Activated CD4-positive, alpha-beta T cell treated with anti-CD3 and anti-CD28 coated beads, Interleukin-2, amount 10 ng/mL, durations not matched to agents 7 days and 5 days (primary cell): ENCODE measurements around the gene ADIPOR1. TPM values are rescaled to one million over a fixed set of nuclear protein-coding genes. Genes with fewer than 3 reads are reported as not detected.
A peak's percentile ranks its signal among the peaks of the same experiment; 100 is the strongest.

ENCODE experiments used
- CTCF ChIA-PET: fragments of 350-600 bp; sonication (Branson Sonifier 250); formaldehyde crosslinking; loops from one replicate; lab custom pipeline; 2021; ENCODE audit warnings: antibody characterized with exemption; lab: Charles Lee
- POLR2A ChIA-PET: fragments of 350-600 bp; sonication (Branson Sonifier 250); formaldehyde crosslinking; loops from one replicate; lab custom pipeline; 2021; ENCODE audit warnings: antibody characterized with exemption; lab: Charles Lee
- DNase-seq: peaks from one replicate; pipeline ENCODE4 v3.0.0-alpha.2; 2020
- H3K27ac Mint-ChIP-seq: one replicate; pipeline ENCODE4 v1.8.0; 2021; ENCODE audit warnings: mild to moderate bottlenecking, moderate library complexity, mixed read lengths
- H3K27me3 Mint-ChIP-seq: one replicate; pipeline ENCODE4 v1.8.0; 2021; ENCODE audit warnings: mixed read lengths
- H3K36me3 Mint-ChIP-seq: one replicate; pipeline ENCODE4 v1.8.0; 2021; ENCODE audit warnings: low read depth, mixed read lengths
- H3K4me1 Mint-ChIP-seq: one replicate; pipeline ENCODE4 v1.8.0; 2021; ENCODE audit warnings: mixed read lengths
- H3K4me3 Mint-ChIP-seq: one replicate; pipeline ENCODE4 v1.8.0; 2021; ENCODE audit warnings: mild to moderate bottlenecking, moderate library complexity, mixed read lengths
- H3K9me3 Mint-ChIP-seq: one replicate; pipeline ENCODE4 v1.8.0; 2021; ENCODE audit warnings: mixed read lengths
- total RNA-seq, 2 experiments: library from RNA; stranded (reverse); gene quantifications; one replicate each; pipeline ENCODE4 v1.2.3, GENCODE V29; 2021

Gene ADIPOR1
- total RNA-seq, 2 experiments from 2014 or later: 58.0 to 71.2 TPM

DNA sequence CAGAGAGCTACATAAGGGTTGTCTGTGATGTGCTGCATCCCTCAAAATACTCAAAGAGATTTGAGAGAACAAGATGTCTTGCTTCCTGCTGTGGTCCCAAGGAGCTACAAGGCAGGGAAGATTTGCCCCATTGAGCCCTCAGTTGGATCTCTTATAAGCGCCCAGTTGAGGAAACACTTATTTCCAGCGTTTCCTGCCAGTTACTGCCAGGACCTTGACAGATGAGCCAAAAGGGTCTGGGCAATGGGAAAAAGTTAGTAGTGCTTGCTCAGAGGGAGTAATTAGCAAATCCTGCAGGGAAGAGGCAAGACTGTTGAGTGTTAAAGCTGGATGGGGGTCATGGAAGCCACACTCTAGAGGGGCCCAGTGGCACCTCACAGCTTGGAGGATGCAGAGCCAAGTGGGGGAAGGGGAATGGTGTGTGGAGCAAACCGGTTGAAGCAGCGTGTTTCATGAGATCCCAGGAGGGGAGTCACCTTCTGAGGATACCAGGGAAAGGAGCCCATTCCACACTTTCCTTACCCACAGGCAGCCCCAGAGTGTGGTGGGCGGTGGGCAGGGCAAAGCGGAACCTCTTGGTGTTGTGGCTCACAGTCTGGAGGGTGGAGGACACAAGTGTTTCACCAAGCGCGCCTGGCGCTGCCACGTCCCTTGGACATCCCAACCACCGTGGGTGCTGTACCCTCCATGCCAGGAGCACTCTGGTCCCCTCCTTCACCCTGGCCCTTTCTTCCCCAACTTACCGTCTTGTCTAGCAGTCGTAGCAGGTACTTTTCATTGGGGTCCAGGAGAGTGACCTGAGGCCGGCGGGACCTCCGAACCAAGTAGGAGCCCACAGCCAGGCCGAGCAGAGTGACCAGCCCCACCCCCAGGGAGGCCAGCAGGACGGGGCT, 8.1 kb upstream of the ADIPOR1 start:
- peaks cover 6% of the 10 kb centered on the region for H3K36me3 Mint-ChIP-seq
- peak overlapping the region; percentile 81 for H3K27ac Mint-ChIP-seq
- no peaks in the 10 kb centered on the region for H3K9me3 Mint-ChIP-seq
- H3K4me1 Mint-ChIP-seq: peaks cover 36% of the 10 kb centered on the region
- CTCF ChIA-PET: interaction anchor here (0.9 kb wide), 1 partner anchor 16 kb away, joined by 4 read pairs; no protein-coding TSS in a partner anchor
- peak overlapping the region; percentile 75 for H3K4me3 Mint-ChIP-seq
- DNase-seq: no peak
- POLR2A ChIA-PET: no interaction called here
- no peaks in the 10 kb centered on the region for H3K27me3 Mint-ChIP-seq

DNA sequence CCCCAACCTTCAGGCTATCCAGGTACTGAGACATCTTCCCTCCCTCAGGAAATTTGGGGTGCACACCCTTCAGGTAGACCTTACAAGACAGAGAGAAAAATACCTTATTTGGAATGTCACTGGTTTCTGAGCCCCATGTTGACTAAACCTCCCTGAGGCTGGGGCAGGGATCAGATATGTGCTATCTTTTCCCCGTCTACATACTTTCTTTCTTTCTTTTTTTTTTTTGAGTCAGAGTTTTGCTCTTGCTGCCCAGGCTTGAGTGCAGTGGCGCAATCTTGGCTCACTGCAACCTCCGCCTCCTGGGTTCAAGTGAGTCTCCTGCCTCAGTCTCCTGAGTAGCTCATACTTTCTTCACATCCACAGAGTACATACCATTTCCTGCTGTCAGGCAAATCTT, 7.3 kb upstream of the ADIPOR1 start:
- H3K9me3 Mint-ChIP-seq: no peaks in the 10 kb centered on the region
- no peak for DNase-seq
- peaks cover 6% of the 10 kb centered on the region for H3K36me3 Mint-ChIP-seq
- H3K4me3 Mint-ChIP-seq: peak overlapping the region; percentile 75
- no peak overlapping the region for H3K27ac Mint-ChIP-seq
- peaks cover 36% of the 10 kb centered on the region for H3K4me1 Mint-ChIP-seq
- CTCF ChIA-PET: interaction anchor here (1.0 kb wide), 2 partner anchors 11 to 13 kb away, joined by 3 read pairs; no protein-coding TSS in a partner anchor
- H3K27me3 Mint-ChIP-seq: no peaks in the 10 kb centered on the region
- POLR2A ChIA-PET: no interaction called here

DNA sequence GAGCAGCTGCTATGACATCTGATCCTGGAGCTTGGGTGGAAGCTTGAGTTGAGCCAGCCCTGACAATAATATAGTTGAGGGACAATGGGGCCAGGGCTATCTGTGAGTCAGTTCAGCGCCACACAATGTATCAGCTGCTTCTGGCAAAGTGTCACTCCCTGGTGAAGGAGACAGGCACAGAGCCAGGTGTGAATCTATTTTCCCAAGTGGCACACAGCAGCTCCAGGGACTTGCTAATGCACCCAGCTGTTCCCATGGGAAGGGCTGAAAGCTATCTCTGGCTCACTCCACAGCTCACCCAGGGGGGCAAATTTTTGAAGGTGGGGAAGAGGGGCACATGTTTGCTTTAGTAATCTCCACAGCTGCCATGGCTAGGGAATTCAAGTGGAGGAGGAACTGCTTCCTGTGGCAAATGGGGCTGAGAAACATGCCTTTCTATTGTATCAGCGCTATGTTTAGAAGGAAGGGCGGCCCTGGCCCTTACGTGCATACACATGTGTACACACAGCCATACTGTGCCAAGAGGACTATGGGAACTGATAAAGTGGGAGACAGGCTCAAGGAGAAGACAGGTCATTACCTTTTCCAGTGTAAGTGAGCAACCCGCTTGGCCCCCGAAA, 6.8 kb upstream of the ADIPOR1 start:
- Mint-ChIP-seq H3K27ac (peak overlapping the region; percentile 33), H3K27me3 (no peaks in the 10 kb centered on the region), H3K4me1 (peaks cover 36% of the 10 kb centered on the region), H3K9me3 (no peaks in the 10 kb centered on the region), H3K36me3 (peaks cover 6% of the 10 kb centered on the region), H3K4me3 (no peak overlapping the region)
- POLR2A ChIA-PET: no interaction called here
- no peak for DNase-seq
- CTCF ChIA-PET: interaction anchor here (1.0 kb wide), 2 partner anchors 10 to 13 kb away, joined by 3 read pairs; no protein-coding TSS in a partner anchor

DNA sequence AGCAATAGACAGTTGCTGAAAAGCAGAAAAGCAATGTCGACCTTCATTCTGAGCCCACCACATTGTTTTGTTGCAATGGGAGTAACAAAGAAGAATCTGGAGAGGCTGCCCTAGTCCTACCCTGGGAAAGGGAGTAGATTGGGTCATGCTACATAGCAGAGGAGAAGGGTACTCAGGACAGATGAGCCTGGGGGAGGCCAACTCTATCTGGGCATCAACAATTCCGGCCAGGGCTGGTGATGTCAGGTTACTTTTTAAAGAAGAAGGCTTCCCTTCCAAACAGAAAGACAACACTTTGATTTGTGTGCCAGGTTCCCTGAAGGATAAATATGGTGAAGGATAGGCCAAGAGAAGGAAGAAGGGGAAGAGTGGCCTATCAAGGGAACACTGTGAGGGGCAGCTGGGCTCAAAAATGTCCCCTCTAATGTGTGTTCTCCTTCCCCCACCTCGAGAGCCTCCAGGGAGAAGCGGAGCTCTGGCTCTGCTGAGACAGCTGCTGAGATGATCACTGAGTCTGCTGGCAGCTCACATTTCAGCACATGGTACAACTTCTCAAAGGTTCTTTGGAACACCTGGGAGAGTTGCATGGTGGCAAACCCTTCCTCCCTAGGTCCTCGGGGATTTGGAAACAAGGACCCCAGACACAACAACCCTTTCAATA, 3.2 kb upstream of the ADIPOR1 start:
- CTCF ChIA-PET: no interaction called here
- Mint-ChIP-seq H3K4me1 (peaks cover 34% of the 10 kb centered on the region), H3K4me3 (no peak overlapping the region), H3K27me3 (no peaks in the 10 kb centered on the region), H3K36me3 (peaks cover 7% of the 10 kb centered on the region), H3K9me3 (no peaks in the 10 kb centered on the region), H3K27ac (no peak overlapping the region)
- POLR2A ChIA-PET: no interaction called here
- DNase-seq: no peak

DNA sequence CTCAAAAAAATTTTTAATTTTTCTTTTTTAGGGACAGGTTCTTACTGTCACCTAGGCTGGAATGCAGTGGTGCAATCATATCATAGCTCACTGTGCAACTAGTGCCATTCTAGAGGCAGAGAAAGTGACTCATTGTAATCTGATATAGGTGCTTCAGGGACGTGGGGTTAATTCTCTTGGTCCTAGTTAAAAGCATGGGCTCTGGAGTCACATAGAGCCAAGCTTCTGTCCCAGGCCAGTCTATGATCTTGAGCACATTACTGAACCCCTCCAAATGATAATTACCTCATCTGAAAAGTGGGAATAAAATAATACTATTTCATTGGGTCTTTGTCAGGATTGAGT, 1.1 kb upstream of the ADIPOR1 start:
- no peak overlapping the region for H3K27ac Mint-ChIP-seq
- H3K9me3 Mint-ChIP-seq: no peaks in the 10 kb centered on the region
- peaks cover 40% of the 10 kb centered on the region for H3K4me1 Mint-ChIP-seq
- no peak overlapping the region for H3K4me3 Mint-ChIP-seq
- no peaks in the 10 kb centered on the region for H3K27me3 Mint-ChIP-seq
- H3K36me3 Mint-ChIP-seq: peaks cover 6% of the 10 kb centered on the region
- ChIA-PET POLR2A (no interaction called here), CTCF (interaction anchor here (0.8 to 1.7 kb wide), 4 partner anchors 9 to 273 kb away, joined by 3 to 6 read pairs (median 4); no protein-coding TSS in a partner anchor)
- no peak for DNase-seq

DNA sequence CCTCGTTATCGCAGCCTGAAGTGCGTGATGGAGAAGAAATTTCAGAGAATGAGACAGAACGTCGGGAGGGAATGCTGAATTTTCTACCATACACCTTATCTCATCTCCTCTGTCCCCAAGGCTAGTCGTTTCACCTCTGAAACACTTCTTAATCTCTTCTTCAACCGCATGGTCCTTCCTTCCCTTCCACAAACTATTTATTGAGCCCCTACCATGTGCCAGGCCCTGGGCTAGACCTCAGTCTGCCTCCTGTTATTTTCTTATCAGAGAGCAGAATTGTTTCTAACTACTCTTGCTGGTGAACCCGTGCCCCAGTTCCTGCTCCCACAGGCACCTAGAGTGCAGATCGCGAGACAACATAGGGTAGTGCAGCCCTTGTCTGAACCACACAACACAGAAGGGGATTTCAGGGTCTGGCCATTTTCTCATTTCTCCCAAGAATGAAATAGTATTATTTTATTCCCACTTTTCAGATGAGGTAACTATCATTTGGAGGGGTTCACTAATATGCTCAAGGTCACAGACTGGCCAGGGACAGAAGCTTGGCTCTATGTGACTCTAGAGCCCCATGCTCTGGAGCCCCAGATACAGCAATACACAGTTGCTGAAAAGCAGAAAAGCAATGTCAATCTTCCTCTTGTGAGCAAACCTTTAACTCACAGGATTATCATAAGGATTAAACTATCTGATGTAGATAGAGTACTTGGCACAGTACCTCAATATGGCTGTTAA, 598 bp upstream of the ADIPOR1 start:
- peaks cover 44% of the 10 kb centered on the region for H3K4me1 Mint-ChIP-seq
- peak overlapping the region; percentile 85 for H3K27ac Mint-ChIP-seq
- peak overlapping the region; percentile 80 for H3K4me3 Mint-ChIP-seq
- H3K36me3 Mint-ChIP-seq: peaks cover 7% of the 10 kb centered on the region
- H3K9me3 Mint-ChIP-seq: no peaks in the 10 kb centered on the region
- ChIA-PET POLR2A (no interaction called here), CTCF (interaction anchor here (1.4 to 1.7 kb wide), 2 partner anchors 8 to 33 kb away, joined by 4 to 6 read pairs; no protein-coding TSS in a partner anchor)
- DNase-seq: peak; percentile 18
- H3K27me3 Mint-ChIP-seq: no peaks in the 10 kb centered on the region

DNA sequence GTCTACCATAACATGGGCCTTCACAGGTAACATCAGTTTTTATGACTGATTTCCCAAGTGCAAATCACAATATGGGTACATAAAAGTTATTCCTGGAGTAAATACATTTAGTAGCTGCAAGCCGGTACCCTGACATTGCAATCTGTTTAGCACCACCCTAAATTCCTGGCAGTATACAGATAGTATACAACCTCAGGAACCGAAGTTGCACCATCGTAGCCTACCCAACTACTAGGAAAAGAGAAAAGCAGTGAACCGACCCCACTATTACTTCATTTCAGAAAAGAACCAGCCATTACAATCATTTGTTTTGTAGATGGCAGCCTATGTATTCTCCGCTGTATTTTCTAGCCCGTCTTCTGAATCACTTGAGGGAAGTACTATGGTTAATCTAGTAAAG, 1.1 kb downstream of the ADIPOR1 start:
- Mint-ChIP-seq H3K4me1 (peaks cover 60% of the 10 kb centered on the region), H3K4me3 (peak overlapping the region; percentile 80)
- POLR2A ChIA-PET: no interaction called here

DNA sequence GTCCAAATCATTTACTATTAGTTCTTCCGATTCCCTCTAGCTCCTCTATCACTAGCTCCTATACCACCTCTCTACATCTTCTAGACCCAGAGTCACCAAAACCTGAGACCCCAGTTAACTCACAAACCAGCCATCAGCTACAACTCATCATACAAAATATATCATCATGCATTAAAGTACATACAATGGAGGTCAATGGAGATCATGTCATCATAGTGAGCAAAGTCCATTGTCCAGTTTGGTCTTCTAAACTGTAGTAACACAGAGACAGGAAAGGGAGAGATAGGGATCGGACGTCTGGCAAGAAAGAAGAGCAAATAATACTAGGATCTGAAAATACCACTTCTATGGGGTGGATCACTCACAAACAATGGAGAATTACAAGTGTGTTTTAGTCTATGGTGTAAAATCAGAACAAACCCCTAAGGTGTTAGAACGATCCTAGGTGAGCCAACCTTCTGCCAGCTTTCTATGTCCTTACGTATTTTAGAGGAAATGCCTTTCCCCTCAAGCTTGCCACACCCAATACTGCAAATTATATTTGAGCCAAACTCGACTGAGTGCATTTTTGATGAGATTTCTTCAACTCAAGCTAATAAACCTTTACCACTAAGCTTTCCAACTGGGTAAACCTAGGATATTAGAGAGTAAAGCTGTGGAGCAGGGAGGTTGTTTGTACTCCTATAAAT, 3.9 kb downstream of the ADIPOR1 start:
- no peak for DNase-seq

More for the DNA sequence above, 1.1 kb downstream of the ADIPOR1 start:
- no peak for DNase-seq
- Mint-ChIP-seq H3K9me3 (no peaks in the 10 kb centered on the region), H3K27me3 (no peaks in the 10 kb centered on the region), H3K36me3 (peaks cover 6% of the 10 kb centered on the region), H3K27ac (peak overlapping the region; percentile 85)
- CTCF ChIA-PET: no interaction called here

DNA sequence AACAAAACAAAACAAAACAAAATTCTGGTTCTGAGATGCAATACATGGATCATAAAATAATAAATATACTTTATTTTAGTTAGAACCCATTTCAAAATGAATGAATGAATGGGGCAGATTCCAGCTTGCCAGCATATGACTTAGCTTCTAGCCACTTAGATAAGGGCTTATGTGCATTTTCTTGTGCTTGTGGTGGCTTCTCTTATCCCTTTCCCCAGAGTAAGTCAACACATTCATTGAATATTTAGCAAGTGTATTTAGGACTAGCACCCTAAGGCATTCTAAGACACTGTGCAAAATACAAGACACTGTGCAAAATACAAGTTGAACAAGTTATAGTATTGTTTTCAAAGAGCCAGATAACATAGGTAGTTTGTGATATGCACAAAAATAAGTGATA, 4.7 kb downstream of the ADIPOR1 start:
- ChIA-PET CTCF (interaction anchor here (0.6 to 4.0 kb wide), 2 partner anchors 10 to 165 kb away, joined by 3 to 22 read pairs; no protein-coding TSS in a partner anchor), POLR2A (no interaction called here)
- H3K4me1 Mint-ChIP-seq: peaks cover 60% of the 10 kb centered on the region
- H3K36me3 Mint-ChIP-seq: peaks cover 18% of the 10 kb centered on the region
- no peak for DNase-seq
- no peak overlapping the region for H3K4me3 Mint-ChIP-seq
- no peak overlapping the region for H3K27ac Mint-ChIP-seq
- H3K9me3 Mint-ChIP-seq: no peaks in the 10 kb centered on the region
- H3K27me3 Mint-ChIP-seq: no peaks in the 10 kb centered on the region

More for the DNA sequence above, 3.9 kb downstream of the ADIPOR1 start:
- Mint-ChIP-seq H3K9me3 (no peaks in the 10 kb centered on the region), H3K4me3 (no peak overlapping the region), H3K4me1 (peaks cover 67% of the 10 kb centered on the region), H3K27me3 (no peaks in the 10 kb centered on the region), H3K27ac (no peak overlapping the region), H3K36me3 (peaks cover 17% of the 10 kb centered on the region)
- POLR2A ChIA-PET: no interaction called here
- CTCF ChIA-PET: interaction anchor here (0.8 to 4.0 kb wide), 4 partner anchors 10 to 18 kb away, joined by 3 to 22 read pairs (median 4); no protein-coding TSS in a partner anchor

DNA sequence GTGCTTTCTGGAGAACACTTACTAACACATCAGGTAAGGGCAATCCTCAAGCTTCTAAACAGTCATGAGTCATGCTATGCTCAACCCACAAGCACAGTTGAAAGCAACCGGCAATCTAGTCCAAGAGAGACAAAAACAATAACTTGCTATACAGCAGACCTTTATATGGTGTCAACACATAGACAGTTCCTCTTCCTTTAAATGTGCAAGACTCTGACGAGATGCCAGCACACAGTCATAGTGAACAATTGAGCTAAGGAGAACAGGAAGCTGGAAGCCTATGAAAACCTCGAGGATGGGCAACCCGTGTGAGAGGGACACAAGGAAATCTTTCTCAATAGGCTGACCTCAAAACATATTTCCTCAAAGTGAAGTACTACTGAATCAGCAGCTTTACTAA, 5.3 kb downstream of the ADIPOR1 start:
- peak overlapping the region; percentile 71 for H3K27ac Mint-ChIP-seq
- ChIA-PET POLR2A (no interaction called here), CTCF (interaction anchor here (0.6 to 4.0 kb wide), 2 partner anchors 9 to 165 kb away, joined by 3 to 22 read pairs; no protein-coding TSS in a partner anchor)
- no peaks in the 10 kb centered on the region for H3K27me3 Mint-ChIP-seq
- no peaks in the 10 kb centered on the region for H3K9me3 Mint-ChIP-seq
- peaks cover 59% of the 10 kb centered on the region for H3K4me1 Mint-ChIP-seq
- H3K4me3 Mint-ChIP-seq: no peak overlapping the region
- peaks cover 23% of the 10 kb centered on the region for H3K36me3 Mint-ChIP-seq
- DNase-seq: no peak

DNA sequence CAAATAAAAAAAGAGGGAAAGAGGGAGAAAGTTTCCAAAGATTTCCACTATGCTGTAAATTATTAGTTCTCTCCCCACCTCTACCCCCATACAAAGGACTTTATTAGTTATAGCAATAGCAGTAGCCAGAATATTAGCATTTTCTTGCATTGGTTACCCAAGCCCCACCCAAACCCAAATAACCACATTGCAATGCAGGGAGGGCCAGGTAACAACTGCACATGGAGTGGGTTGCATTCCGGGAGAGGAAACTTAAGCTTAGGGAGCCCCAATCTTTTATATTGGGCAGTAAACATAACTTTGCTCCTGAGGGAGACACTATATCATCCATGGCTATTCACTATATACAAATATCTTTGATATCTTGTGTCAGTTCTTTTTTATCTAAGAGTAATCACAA, 6.0 kb downstream of the ADIPOR1 start:
- POLR2A ChIA-PET: no interaction called here
- no peaks in the 10 kb centered on the region for H3K27me3 Mint-ChIP-seq
- no peaks in the 10 kb centered on the region for H3K9me3 Mint-ChIP-seq
- H3K27ac Mint-ChIP-seq: no peak overlapping the region
- no peak for DNase-seq
- H3K4me1 Mint-ChIP-seq: peaks cover 55% of the 10 kb centered on the region
- no peak overlapping the region for H3K4me3 Mint-ChIP-seq
- H3K36me3 Mint-ChIP-seq: peaks cover 23% of the 10 kb centered on the region
- CTCF ChIA-PET: interaction anchor here (4.0 kb wide), 1 partner anchor 8 kb away, joined by 22 read pairs; no protein-coding TSS in a partner anchor
